HG03039 (cell line): ENCODE data around the gene DPYD.

Experiments
- ATAC-seq: cut with Tn5 transposase; IDR thresholded peaks from one replicate; pipeline ENCODE4 v1.9.1; 2021; ENCODE audit warnings: mild to moderate bottlenecking, moderate library complexity; ENCODE audit not compliant: unreplicated experiment

Gene DPYD

GRCh38 chr1:97331165-97331564 is 589.7 kb downstream of the DPYD start:
- no peak for ATAC-seq

GRCh38 chr1:97314685-97315084 is 606.1 kb downstream of the DPYD start:
- no peak for ATAC-seq

DNA sequence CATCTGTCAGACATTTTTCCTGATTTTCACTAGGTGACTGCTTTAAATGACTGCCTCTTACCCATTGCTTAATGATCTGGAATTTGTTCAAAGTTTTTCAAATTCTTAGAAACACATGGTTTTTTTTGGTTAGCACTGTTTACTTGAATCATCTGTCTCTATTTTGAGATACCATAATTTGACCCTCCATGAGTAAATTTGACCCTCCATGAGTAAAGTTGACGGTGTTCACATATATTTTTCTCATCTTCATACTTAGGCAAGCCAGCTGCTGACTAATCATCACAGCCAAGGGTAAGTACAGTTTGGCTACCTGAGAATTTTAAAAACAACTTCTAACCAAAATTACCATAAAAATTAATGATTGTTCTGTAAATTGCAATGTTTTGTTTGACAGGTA is 612.7 kb downstream of the DPYD start:
- no peak for ATAC-seq

DNA sequence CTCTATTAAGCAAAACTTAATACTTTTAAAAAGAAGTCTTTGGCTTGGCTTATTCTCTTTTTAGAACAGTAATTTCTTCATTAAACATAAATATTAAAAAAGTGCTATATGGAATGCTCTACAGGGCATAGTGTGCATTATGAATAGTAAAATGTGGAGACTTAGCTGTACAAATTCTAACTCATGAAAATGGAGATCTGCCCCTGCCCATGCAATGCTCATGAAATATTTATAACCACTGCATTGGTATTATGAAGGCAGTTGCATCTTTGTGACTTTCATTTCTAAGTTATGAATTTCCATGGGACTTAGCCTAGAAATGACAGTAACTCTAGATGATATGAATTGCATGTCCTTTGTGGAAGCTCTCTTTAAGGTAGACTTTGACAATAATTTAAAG is 613.3 kb downstream of the DPYD start:
- no peak for ATAC-seq

GRCh38 chr1:97307151-97307550 is 613.7 kb downstream of the DPYD start:
- no peak for ATAC-seq

DNA sequence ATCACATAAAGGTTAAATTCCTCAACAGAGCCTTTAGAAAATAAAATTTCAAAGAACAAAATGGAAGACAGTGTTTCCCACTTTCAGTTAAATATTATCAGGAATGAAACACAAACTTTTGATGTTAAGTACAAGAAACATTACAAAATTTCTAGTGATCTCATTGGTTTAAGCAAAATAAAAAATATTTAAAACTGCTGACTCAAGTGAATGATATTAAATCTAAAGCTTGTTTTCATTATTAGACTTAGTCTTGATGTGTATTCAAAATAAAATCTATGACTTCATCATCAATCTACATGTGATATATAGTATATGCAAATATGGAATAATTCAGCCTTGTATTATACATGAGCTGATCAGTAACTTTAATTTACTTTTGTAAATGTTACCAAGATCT is 614.3 kb downstream of the DPYD start:
- no peak for ATAC-seq

DNA sequence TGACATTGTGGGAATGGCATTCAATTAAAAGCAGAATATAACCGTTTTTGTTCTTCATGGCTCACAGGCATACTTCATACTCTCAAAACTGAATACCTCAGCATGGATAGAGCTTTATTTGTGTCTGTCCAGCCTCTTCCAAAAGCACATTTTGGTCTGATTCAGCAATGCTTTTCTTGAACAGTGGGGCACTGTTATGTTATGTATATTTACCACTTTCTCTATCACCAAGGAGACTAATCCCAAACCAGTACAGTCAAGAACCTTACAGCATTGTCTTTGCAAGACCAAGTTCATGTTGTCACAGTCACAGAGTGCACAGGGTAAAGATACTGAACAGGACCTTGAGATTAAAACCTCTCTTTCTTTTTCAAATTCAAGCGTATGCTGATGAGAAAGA is 616.5 kb downstream of the DPYD start:
- ATAC-seq = no peak

DNA sequence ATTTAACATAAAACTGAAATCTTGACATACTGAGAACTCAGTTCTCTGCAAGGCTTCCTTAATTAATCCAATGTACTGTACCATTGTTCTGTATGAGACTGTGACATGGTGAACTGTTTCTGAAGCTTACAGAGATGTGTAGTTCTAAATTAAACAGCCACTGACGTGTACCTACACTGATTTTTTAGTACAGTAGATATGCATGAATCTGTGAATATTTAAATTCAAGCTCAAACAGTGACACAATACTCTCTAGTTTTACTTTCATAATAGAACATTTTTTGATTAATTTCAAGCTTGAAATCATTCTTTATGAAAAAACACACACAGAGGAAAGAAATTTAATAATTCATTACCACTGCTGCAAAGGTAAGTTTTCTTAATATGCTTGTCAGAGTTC is 621.9 kb downstream of the DPYD start:
- no peak for ATAC-seq

- ATAC-seq = no peak
Measured at GRCh38 chr1:97297611-97298010, 623.2 kb downstream of the DPYD start.

DNA sequence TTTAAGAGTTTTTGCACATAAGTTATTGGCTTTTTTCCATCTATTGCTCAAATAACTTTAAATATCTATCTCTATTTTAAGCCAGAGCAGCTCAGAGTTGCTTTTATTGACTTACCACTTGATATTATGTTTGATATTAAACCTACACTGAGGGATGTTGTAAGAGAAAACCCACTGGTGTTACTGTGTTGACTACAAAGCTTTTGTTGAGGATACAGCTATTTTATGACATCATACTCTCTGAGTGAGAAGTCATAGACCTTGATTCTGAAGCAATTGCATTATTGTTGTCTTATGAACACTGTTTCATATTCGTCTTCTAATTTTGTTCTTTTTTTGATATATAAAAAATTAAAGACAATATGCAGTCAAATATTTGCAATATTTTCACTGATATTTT is 638.9 kb downstream of the DPYD start:
- no peak for ATAC-seq

GRCh38 chr1:97277891-97278654 is 642.8 kb downstream of the DPYD start:
- ATAC-seq = no peak

DNA sequence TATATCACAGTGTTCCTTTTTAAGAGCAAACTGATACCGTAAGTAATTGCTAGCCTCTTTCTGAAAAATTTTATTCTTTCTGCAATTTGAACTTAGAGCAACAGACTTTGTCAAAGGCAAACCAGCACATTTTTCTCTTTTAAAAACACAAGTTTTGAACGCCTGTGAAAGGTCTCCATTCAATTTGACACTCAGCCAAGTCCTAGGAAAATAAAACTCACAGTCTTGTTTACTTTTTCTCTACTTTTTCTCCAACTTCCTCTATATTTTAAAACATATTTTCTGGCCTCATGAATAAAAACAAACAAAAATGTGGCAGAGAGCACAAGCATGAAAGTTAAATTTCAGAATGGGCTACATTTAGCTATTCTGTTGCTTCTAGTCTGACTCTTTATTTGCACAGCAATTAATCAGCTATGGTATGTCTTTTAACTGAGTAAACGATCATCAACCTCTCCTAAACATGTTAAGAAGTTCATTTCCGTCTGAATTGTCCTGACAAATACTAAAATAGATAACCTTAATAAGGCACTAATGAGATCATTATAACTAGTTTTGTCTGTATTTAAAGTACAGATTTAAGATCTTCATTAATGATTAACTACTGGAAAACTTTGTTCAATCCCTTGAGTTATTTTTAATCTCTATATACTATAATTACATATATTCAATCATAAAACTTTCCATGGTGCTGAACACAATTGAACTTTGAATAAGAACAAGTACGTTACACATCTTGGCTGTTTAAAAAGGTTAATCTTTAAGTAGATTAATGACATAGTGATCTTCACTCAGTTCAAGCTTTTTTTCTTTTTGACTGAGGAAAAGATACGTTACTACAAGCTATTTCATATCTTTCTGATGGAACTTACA is 648.7 kb downstream of the DPYD start:
- no peak for ATAC-seq

- ATAC-seq = no peak
Measured at GRCh38 chr1:97270508-97271307, 650.1 kb downstream of the DPYD start.

DNA sequence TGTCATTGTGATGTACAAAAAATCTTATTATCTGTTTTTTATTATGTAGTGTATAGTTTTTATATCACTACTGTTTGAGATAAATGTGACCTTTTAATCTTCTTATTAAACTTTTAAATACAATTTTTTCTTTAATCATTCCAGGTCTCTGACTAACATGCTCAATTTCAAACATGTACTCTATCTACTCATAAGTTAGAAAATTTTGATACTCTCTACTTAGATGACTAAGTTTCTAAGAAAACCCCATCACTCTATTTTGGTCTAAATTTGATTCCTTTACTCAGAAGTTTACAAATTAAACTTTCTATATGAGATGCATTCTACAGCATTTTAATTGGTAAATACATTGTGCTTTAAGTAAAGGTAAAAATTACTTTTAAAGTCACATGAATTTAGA is 655.2 kb downstream of the DPYD start:
- ATAC-seq = no peak

GRCh38 chr1:97262842-97263241 is 658.0 kb downstream of the DPYD start:
- no peak for ATAC-seq

DNA sequence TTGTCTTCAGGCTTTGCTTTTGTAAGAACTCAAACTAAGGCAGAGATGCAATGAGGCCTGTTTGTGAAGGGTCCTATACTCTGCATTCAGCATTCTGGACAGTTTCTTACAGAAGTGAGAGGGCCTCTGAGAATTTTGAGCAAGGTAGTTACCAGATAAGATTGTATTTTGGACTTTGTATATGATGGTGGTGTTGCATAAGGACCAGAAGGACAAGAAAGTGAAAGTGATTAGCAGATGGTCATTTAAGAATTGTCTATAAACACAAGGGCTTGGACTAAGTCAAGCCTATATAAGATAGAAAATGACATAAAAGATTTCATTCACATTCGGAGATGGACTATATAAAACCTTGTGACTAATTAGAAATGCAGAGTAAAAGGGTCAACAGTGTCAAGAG is 662.2 kb downstream of the DPYD start:
- ATAC-seq = no peak

DNA sequence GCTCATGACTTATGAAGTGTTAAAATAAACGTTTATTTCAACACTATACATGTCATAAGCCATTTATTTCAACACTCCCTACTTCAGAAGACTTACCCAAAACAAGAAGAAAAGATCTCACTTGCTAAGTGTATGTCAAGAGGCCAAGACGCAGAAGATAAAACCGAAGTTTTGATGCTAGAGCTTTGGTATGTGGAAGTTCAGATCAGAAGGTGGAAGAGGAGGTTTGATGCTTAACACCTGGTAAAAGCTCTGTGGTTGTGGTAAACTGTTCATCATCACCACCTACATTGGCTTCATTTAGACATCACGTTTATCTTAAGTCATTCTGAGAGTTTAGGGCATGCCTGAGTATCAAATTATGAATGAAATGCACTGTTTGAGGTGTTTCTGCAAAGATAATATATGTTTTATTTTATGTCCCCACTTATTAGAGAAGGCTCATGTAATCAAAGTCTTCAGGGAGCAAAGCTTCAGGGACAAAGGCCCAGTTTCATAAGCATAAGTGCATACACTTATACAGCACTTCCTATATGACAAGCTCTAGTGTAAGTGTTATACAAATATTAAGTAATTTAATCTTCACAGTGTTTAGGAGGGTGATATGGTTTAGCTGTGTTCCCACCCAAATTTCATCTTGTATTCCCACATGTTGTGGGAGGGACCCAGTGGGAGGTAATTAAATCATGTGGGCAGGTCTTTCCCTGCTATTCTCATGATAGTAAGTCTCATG is 665.9 kb downstream of the DPYD start:
- ATAC-seq = no peak

- ATAC-seq = no peak
Measured at GRCh38 chr1:97252925-97253324, 667.9 kb downstream of the DPYD start.

GRCh38 chr1:97252076-97252475 is 668.8 kb downstream of the DPYD start:
- ATAC-seq = no peak

GRCh38 chr1:97247196-97247595 is 673.6 kb downstream of the DPYD start:
- no peak for ATAC-seq

DNA sequence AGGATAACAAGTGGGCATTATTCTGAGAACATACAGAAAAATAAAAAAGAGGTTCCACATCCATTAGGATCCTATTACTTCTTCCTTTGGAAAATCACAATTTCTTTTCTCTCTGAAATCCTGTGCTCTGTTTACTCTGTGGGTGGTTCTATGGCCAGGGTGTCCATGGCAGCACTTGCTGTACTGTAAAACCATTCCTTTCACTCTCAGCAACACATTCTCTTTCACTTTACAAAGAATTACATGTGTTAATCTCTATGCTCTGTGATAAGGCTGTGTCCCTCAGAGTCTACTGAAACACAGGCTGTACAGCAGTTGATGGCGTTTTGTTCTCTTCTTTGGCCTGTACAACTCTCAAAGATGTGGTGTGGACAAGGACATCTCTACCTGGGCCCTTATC is 675.2 kb downstream of the DPYD start:
- no peak for ATAC-seq
